Central memory CD8-positive, alpha-beta T cell (primary cell): Measurements from ENCODE around the gene NPAS1.

Source experiments
- ATAC-seq: fragments of 150-1000 bp; cut with Tn5 transposase; replicated peaks from 2 replicates; pipeline ENCODE4 v1.10.0; 2022; ENCODE audit warnings: mild to moderate bottlenecking, moderate FRiP score, moderate number of reproducible peaks; ENCODE audit not compliant: poor library complexity, severe bottlenecking; ENCODE audit errors: extremely low read depth
- DNase-seq, 2 donors: peaks; one replicate each; pipeline ENCODE4 v3.0.0; 2021; ENCODE audit warnings: low spot score in 2 of 2
- H3K27ac Mint-ChIP-seq: one replicate; pipeline ENCODE4 v1.8.0; 2022; ENCODE audit warnings: low read depth, mild to moderate bottlenecking, moderate library complexity, mixed read lengths
- H3K27me3 Mint-ChIP-seq: one replicate; pipeline ENCODE4 v1.8.0; 2022; ENCODE audit warnings: mixed read lengths
- H3K36me3 Mint-ChIP-seq: one replicate; pipeline ENCODE4 v1.8.0; 2022; ENCODE audit warnings: mild to moderate bottlenecking, moderate library complexity, mixed read lengths; ENCODE audit not compliant: insufficient read depth
- H3K4me1 Mint-ChIP-seq: one replicate; pipeline ENCODE4 v1.8.0; 2022; ENCODE audit warnings: mixed read lengths
- H3K4me3 Mint-ChIP-seq: one replicate; pipeline ENCODE4 v1.8.0; 2022; ENCODE audit warnings: mild to moderate bottlenecking, moderate library complexity, mixed read lengths
- H3K9me3 Mint-ChIP-seq: one replicate; pipeline ENCODE4 v1.8.0; 2022; ENCODE audit warnings: mixed read lengths

Gene NPAS1

DNA sequence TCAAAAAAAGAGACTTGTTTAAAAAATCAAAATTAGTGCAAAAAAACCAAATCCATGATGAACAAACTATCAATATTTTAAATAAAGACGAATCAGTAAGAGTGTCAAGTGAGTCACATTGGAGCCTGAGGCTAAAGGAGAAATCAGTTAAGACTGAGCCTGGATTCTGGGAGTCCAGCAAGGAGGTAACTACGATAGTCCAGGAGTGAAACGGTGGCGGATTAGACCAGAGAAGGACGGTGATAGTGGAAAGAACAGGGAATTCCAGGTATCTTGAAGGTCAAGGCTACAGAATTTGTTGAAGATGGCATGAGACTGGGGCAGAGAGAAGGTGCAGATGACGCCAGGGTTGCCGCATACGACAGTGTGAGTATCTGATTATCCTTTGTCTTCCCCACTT lies 7.0 kb upstream of the NPAS1 start:
- DNase-seq (no peak), ATAC-seq (no peak)
- H3K27ac Mint-ChIP-seq = peak overlapping the region; percentile 85
- H3K4me1 Mint-ChIP-seq = peaks cover 17% of the 10 kb centered on the region
- H3K36me3 Mint-ChIP-seq = peaks cover 13% of the 10 kb centered on the region
- H3K27me3 Mint-ChIP-seq = peaks cover 10% of the 10 kb centered on the region
- peak overlapping the region; percentile 34 for H3K4me3 Mint-ChIP-seq
- no peaks in the 10 kb centered on the region for H3K9me3 Mint-ChIP-seq

DNA sequence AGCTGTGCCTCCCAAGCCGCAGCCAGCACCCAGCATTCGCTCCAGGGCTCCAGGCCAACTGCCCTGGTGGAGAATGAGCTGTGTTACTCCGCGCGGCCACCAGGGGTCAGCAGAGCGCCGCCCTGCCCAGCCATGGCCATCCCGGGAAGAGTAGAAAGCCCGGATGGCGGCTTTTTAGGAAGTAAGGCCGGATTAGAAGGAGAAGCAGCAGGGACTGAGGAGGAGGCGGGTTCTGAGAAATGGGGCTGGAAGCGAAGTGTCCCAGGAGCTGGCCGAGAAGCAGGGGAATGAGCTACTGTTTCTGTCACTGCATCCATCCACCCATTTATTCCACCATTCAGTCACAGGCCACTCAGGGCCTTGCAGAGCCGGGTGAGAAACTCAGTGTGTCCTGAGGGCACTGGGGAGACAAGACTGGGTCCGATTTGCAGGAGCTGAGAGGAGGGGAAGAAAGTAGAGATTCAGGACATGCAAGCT lies 6.6 kb upstream of the NPAS1 start:
- H3K4me1 Mint-ChIP-seq = peaks cover 16% of the 10 kb centered on the region
- H3K4me3 Mint-ChIP-seq = peak overlapping the region; percentile 34
- H3K27me3 Mint-ChIP-seq = peaks cover 10% of the 10 kb centered on the region
- H3K36me3 Mint-ChIP-seq = peaks cover 11% of the 10 kb centered on the region
- peak overlapping the region; percentile 85 for H3K27ac Mint-ChIP-seq
- ATAC-seq (no peak), DNase-seq (peak; percentile 39 to 62)
- H3K9me3 Mint-ChIP-seq = no peaks in the 10 kb centered on the region

DNA sequence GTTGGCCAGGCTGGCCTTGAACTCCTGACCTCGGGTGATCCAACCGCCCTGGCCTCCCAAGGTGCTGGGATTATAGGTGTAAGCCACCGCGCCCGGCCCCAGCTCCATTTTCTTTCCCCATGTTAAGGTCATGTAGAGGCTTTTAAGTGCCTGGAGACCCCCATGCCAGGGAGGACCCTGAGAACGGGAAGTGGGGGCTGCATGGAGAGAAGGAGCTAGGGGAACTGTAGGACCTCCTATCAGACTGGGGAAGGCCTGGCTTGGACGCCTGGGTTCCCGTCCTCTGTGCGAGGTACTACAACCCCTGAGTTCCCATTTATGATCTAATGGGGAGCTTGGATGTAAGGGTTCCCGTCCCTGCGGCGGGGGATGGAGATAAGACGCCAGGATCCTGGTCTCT lies 714 bp upstream of the NPAS1 start:
- Mint-ChIP-seq H3K36me3 (peaks cover 11% of the 10 kb centered on the region), H3K27ac (no peak overlapping the region), H3K4me3 (peak overlapping the region; percentile 61), H3K9me3 (no peaks in the 10 kb centered on the region), H3K4me1 (peaks cover 15% of the 10 kb centered on the region), H3K27me3 (peaks cover 44% of the 10 kb centered on the region)
- DNase-seq (no peak), ATAC-seq (no peak)

DNA sequence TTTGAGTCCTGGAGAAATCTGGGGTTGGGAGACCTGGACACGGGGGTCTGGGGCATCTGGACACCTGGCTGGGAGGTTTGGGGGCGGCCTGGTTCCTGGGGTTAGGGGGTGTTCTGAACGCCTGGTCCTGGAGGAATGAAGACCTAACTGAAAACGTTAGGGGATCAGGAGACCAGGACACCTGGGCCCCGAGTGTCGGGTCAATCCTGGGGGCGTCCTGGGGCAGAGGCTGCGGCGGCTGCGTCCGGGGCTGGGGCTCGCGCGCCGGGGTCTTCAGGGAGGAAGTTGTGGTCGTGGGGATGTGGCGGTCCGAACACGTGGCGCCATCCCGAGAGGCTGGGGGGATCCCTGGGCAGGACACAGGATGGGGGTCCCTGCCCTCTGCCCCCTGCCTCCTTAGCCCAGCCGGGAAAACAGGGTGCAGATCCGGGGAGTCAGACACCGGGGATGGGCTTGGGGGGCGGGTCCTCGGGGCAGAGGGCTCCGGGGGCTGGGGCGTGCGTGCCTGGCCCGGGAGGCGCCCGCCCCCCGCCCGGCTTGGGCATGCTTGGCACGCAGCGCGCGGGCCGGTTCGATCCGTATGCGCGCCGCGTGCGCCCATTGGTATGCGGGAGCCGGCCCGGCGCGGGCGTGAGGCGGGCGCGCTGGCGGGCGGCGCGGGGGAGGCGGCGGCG lies 632 bp downstream of the NPAS1 start:
- no peaks in the 10 kb centered on the region for H3K9me3 Mint-ChIP-seq
- peaks cover 11% of the 10 kb centered on the region for H3K36me3 Mint-ChIP-seq
- DNase-seq (no peak), ATAC-seq (no peak)
- peaks cover 50% of the 10 kb centered on the region for H3K27me3 Mint-ChIP-seq
- H3K27ac Mint-ChIP-seq = no peak overlapping the region
- H3K4me3 Mint-ChIP-seq = peak overlapping the region; percentile 32
- H3K4me1 Mint-ChIP-seq = peaks cover 15% of the 10 kb centered on the region

DNA sequence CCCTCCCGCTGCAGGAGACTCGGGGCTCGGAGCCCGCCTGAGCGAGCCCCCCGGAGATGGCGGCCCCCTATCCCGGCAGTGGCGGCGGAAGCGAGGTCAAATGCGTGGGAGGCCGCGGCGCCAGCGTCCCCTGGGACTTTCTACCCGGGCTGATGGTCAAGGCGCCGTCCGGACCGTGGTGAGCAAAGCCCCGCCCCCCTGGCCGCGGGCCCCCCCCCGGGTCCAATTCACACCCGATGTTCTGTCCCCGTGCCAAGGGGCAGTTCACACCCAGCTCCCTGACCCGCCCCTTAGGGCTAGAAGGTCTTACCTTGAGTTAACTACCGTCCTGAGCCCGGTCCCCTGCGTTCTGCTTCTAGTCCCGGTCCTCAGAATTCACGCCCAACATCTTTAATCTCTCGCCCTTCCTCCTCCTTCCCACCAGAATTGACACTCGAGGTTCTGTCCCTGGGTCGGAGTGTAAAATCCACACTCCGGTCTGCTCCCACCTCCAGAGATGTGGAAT lies 1.4 kb downstream of the NPAS1 start:
- H3K9me3 Mint-ChIP-seq = no peaks in the 10 kb centered on the region
- peaks cover 11% of the 10 kb centered on the region for H3K36me3 Mint-ChIP-seq
- H3K4me3 Mint-ChIP-seq = peak overlapping the region; percentile 55
- DNase-seq (no peak), ATAC-seq (no peak)
- no peak overlapping the region for H3K27ac Mint-ChIP-seq
- peaks cover 56% of the 10 kb centered on the region for H3K27me3 Mint-ChIP-seq
- H3K4me1 Mint-ChIP-seq = peaks cover 17% of the 10 kb centered on the region

DNA sequence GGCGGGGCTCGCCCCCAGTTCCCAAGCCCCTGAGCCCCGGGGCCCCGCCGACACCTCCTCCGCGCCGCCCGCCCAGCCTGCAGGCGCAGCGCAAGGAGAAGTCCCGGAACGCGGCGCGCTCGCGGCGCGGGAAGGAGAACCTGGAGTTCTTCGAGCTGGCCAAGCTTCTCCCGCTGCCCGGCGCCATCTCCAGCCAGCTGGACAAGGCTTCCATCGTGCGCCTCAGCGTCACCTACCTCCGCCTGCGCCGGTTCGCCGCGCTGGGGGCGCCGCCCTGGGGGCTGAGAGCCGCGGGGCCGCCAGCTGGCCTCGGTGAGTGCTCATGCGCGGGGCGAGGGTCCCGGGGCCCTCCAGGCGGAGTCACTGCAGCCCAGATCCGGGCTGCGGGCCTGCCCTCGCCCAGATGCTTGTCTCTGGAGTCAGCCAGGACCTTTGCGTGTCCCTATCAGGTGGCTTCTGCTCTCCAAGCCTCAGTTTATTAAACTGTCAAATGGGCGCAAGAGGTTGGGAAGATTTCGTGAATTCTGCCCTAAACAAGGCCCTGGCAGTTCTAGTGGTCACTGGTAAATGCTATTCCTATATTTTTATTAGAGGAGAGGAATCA lies 2.0 kb downstream of the NPAS1 start:
- Mint-ChIP-seq H3K36me3 (peaks cover 11% of the 10 kb centered on the region), H3K27me3 (peaks cover 62% of the 10 kb centered on the region), H3K4me3 (peak overlapping the region; percentile 55), H3K27ac (no peak overlapping the region), H3K4me1 (peaks cover 20% of the 10 kb centered on the region), H3K9me3 (no peaks in the 10 kb centered on the region)
- DNase-seq = no peak
- no peak for ATAC-seq

DNA sequence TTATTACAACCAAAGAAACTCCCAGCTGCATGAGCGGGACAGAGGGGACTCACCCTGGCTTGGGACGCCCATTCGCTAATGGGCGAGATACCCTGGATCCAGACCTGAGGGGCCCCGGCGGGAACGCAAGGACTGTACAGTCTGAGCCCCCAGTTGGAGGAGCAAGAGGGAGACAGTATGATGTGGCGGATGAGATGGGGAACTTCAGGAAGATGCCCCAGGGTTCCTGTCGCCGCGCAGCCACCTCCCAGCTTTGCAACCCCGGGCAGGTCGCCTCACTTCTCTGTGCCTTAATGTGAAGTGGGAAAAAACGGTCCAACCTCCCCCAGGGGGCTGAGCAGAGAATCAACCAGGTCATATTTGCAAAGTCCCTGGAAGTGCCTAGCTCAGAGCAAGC lies 2.5 kb downstream of the NPAS1 start:
- no peak overlapping the region for H3K4me3 Mint-ChIP-seq
- H3K27me3 Mint-ChIP-seq = peaks cover 67% of the 10 kb centered on the region
- ATAC-seq = no peak
- H3K27ac Mint-ChIP-seq = no peak overlapping the region
- no peaks in the 10 kb centered on the region for H3K9me3 Mint-ChIP-seq
- peaks cover 20% of the 10 kb centered on the region for H3K4me1 Mint-ChIP-seq
- no peak for DNase-seq
- peaks cover 11% of the 10 kb centered on the region for H3K36me3 Mint-ChIP-seq

DNA sequence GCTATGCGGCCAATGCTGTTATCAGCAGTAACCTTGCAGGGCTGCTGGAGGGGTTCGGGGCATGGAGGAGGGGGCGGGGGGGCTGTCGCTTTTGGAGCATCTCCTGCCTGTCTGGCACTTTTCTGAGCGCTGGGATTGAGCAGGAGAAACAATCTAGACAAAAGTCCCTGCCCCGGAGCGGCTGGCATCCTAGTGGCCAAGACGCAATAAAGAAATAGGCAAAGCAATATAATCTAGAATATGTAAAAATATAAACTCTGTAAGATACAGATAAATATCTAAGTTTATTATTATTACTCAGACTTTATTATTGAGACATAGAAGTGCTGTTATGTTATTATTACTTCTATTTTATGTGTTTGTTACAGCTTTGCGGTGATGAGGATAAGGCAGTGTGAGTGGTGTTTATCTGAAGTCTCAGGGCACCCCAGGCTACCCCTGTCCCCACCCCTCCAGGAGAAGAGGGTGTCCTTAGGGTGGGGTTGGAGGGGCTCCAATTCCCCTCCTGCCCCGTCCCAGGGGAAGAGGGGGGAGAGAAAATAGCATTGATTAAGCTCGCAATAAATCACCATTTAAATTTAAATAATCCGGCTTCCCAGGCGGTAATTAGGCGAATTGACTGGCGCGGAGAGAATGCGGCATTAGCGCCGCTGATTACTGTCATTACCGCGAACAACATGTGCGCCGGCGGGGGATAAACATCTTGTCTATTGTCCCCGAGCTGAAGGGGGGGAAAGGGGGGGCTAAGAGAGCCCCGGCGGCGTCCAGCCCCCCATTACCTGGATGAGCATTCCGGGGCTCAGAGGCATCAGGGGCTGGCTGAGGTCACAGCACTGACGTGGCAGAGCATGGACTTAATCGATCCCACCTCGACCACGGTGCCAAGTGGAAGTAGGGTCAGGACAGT lies 3.2 kb downstream of the NPAS1 start:
- Mint-ChIP-seq H3K27me3 (peaks cover 74% of the 10 kb centered on the region), H3K9me3 (no peaks in the 10 kb centered on the region), H3K4me1 (peaks cover 20% of the 10 kb centered on the region), H3K27ac (no peak overlapping the region), H3K4me3 (no peak overlapping the region), H3K36me3 (peaks cover 12% of the 10 kb centered on the region)
- DNase-seq (no peak), ATAC-seq (no peak)

DNA sequence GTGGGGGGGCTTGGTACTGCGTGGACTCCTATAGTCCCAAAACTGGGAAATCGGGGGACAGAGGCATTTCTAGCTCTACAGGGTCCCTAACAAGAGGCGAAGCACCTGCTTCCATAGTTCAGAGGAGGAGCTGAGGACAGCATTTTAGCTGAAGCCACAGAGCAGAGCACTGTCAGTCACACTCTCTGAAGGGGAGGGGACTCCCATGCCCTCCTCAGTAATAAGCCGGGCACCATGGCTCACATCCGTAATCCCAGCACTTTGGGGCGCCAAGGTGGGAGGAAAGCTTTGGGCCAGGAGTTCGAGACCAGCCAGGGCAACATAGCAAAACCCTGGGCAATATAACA lies 3.8 kb downstream of the NPAS1 start:
- peaks cover 78% of the 10 kb centered on the region for H3K27me3 Mint-ChIP-seq
- peaks cover 20% of the 10 kb centered on the region for H3K4me1 Mint-ChIP-seq
- H3K4me3 Mint-ChIP-seq = no peak overlapping the region
- peaks cover 13% of the 10 kb centered on the region for H3K36me3 Mint-ChIP-seq
- DNase-seq = no peak
- H3K9me3 Mint-ChIP-seq = no peaks in the 10 kb centered on the region
- ATAC-seq = no peak
- H3K27ac Mint-ChIP-seq = no peak overlapping the region

DNA sequence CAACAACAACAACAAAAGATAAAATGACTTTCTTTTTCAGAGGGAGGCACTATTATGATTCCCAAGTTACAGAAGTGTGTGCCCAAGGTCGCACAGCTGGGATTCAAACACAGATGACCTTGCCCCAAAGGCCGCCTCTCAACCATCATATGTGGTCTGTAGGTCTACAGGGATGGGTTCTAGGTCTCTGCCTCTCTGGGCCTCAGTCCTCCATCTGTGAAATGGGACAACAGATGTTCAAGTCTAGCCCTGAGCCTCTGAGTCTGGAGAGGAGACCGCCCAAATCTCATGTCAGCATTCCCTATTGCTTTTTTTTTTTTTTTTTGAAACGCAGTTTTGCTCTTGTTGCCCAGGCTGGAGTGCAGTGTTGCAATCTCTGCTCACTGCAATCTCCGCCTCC lies 4.9 kb downstream of the NPAS1 start:
- Mint-ChIP-seq H3K9me3 (no peaks in the 10 kb centered on the region), H3K27me3 (peaks cover 78% of the 10 kb centered on the region), H3K4me1 (peaks cover 20% of the 10 kb centered on the region), H3K4me3 (no peak overlapping the region), H3K27ac (no peak overlapping the region), H3K36me3 (peaks cover 6% of the 10 kb centered on the region)
- DNase-seq = no peak
- ATAC-seq = no peak

DNA sequence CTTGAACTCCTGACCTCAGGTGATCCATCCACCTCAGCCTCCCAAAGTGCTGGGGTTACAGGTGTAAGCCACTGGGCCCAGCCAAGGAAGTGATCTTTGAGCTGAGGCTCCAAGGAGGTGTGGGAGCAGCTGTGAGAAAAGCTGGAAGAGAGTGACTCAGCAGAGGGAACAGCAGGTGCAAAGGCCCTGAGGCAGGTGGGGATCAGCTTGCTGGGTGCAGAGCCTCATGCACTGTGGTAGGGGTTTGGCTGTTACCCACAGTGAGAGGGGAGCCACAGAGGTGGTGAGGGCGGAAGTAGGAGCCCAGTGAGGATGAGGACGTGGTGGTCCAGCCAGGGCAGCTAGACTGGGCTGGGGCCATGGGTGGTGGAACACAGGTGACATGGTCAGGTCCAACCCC lies 6.5 kb downstream of the NPAS1 start:
- Mint-ChIP-seq H3K4me1 (peaks cover 15% of the 10 kb centered on the region), H3K4me3 (no peak overlapping the region), H3K27ac (peak overlapping the region; percentile 79), H3K36me3 (peaks cover 5% of the 10 kb centered on the region), H3K9me3 (no peaks in the 10 kb centered on the region), H3K27me3 (peaks cover 91% of the 10 kb centered on the region)
- peak; percentile 36 for ATAC-seq
- no peak for DNase-seq

DNA sequence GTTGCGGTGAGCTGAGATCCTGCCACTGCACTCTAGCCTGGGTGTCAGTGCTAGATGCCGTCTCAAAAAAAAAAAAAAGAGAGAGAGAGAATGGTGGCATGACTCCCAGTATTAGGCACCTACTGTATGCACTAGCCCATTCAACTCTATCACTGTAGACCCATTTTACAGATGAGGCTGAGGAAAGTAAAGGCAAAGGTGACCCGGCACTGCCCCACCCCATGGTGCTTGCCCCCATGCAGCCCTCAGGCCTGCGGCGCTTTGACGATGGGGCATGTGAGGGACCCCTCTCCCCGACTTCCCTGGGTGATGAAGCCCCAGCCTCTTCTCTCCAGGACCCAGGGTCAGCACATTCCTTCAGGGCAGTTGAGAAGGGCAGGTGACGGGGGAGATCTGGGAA lies 7.3 kb downstream of the NPAS1 start:
- peaks cover 3% of the 10 kb centered on the region for H3K36me3 Mint-ChIP-seq
- DNase-seq = no peak
- H3K9me3 Mint-ChIP-seq = no peaks in the 10 kb centered on the region
- H3K27me3 Mint-ChIP-seq = peaks cover 91% of the 10 kb centered on the region
- no peak for ATAC-seq
- H3K27ac Mint-ChIP-seq = no peak overlapping the region
- H3K4me3 Mint-ChIP-seq = no peak overlapping the region
- H3K4me1 Mint-ChIP-seq = peaks cover 12% of the 10 kb centered on the region
